LNCAP (cell line): ENCODE measurements around the gene GATA3.

Experiments
- TF ChIP-seq, protein P1 (sequence below): fragments of 450-650 bp; IDR thresholded peaks from 2 replicates; pipeline ENCODE4 v1.5.1; 2017; ENCODE audit warnings: mild to moderate bottlenecking

Gene GATA3

DNA sequence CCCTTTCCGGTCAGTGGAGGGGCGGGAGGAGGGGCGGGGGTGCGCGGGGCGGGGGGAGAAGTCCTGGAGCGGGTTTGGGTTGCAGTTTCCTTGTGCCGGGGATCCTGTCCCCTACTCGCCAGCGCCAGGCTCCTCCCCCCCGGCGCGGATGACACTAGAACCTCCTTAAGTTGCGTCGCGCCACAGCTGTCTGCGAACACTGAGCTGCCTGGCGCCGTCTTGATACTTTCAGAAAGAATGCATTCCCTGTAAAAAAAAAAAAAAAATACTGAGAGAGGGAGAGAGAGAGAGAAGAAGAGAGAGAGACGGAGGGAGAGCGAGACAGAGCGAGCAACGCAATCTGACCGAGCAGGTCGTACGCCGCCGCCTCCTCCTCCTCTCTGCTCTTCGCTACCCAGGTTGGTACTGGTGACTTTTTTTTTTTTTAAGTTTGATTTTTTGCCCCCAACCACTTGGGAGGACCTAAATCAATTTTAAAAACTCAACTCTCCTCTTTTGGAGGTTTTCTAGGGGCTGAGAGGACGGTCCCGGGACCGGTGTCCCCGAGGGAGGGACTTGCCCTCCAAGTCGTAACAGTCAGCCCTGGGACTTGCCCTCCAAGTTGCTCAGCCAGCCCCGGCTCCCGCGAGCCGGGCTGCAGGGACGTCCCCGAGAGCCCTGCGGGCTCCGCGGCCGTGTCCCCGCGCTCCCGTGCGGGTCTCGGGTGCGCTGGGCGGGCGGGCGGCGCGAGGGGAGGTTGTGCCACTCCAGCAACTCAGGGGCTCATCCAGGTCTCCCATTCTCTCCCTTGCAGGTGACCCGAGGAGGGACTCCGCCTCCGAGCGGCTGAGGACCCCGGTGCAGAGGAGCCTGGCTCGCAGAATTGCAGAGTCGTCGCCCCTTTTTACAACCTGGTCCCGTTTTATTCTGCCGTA is at the start of gene GATA3:
TSS of gene GATA3 (plus strand) at position 195 of the 914 bp plus-strand sequence. CDS start 968 bp downstream, outside the sequence.
- TF ChIP-seq, protein P1, sequence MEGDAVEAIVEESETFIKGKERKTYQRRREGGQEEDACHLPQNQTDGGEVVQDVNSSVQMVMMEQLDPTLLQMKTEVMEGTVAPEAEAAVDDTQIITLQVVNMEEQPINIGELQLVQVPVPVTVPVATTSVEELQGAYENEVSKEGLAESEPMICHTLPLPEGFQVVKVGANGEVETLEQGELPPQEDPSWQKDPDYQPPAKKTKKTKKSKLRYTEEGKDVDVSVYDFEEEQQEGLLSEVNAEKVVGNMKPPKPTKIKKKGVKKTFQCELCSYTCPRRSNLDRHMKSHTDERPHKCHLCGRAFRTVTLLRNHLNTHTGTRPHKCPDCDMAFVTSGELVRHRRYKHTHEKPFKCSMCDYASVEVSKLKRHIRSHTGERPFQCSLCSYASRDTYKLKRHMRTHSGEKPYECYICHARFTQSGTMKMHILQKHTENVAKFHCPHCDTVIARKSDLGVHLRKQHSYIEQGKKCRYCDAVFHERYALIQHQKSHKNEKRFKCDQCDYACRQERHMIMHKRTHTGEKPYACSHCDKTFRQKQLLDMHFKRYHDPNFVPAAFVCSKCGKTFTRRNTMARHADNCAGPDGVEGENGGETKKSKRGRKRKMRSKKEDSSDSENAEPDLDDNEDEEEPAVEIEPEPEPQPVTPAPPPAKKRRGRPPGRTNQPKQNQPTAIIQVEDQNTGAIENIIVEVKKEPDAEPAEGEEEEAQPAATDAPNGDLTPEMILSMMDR: no peak

DNA sequence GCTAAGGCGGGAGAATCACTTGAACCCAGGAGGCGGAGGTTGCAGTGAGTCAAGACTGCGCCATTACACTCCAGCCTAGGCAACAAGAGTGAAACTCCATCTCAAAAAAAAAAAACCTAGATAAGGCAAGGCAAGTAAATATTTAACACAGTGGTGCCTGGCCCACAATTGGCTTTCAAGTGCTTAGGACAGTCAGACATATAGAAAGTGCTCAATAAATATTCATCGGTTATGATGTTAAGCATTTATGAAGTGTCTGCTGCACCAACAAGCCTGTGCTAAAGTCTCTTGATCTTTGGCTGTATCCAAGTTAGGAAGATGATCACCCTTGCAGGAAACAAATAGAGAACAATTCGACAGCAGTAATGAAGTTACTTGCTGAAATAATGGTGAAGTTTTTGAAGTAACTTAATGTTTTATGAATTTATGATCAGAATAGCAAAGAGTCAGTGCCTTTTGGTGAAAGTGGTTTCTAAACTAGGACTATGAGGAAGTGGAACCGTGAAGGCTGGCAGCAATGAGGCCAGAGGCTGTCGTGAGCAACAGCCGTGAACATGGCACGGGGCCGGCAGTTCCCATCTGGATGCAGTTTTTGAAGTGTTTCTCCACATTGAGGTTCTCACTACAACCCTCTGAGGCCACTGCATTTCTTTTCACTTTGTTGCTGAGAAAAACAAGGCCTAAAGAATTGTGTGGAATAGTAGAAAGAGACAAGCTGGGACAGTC is 48.1 kb upstream of the GATA3 start:
- TF ChIP-seq, protein P1: no peak

DNA sequence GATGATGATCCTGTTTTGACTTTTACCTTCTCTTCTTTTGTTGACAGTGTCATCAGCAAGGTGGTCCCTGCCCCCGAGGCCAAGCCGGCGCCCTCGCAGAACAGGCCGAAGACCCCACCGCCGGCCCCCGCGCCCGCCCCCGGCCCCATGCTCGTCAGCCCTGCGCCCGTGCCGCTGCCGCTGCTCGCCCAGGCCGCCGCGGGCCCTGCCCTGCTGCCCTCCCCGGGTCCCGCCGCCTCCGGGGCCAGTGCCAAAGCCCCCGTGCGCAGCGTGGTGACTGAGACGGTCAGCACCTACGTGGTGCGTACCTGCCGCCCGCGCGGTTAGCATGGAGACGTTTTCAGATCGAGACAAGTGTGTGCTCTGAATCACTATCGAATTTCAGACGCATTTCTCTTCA is 45.5 kb upstream of the GATA3 start:
- TF ChIP-seq, protein P1: no peak

DNA sequence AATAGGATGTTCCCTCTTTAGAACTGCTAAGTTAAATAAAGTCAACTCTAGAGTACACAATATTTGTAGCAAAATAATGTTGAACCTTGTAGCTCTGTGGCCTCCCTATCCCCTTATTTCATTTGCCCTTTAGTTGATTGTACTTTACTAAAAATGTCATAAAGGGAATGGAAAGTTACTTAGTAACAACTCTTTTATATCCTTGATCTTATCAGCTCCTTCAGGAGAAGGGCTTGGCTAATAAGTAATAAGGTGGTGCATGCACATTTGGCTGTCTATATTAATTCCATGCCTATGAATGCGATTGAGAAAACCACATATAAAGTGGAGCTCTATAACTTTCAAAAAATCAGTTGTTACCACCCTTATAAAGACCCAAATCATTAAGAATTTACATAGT is 41.5 kb upstream of the GATA3 start:
- TF ChIP-seq, protein P1: no peak

DNA sequence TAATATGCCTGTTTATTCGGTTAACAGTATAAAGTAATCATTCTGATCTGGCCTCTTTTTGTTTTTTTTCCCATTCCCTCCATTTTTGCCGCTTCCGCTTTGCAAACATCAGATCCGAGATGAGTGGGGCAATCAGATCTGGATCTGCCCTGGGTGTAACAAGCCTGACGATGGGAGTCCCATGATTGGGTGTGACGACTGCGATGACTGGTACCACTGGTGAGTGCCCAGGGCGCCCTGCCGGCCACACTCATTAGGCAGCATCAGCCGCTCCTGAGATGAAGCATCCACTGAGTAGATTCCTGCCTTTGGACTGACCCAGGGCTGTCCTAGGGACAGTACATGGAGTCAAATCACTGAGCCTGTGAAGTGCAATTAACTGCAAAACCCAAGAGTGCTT is 40.9 kb upstream of the GATA3 start:
- TF ChIP-seq, protein P1: no peak

DNA sequence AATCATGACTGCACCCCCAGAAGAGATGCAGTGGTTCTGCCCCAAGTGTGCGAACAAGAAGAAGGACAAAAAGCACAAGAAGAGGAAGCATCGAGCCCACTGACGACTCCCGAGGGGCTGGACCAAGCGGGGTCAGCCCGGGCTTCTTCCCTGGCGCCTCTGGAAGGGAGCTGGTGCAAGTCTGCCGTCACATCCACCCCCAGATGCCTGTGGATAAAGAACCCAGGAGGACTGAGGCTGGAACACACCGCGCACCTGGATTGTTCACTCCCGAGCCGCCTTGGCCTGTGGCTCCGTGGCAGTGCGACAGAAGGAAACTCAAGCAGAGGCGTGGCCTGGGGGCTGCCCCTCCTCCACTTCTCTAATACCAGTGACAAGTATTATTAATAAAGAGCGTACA is 39.8 kb upstream of the GATA3 start:
- TF ChIP-seq, protein P1: no peak

DNA sequence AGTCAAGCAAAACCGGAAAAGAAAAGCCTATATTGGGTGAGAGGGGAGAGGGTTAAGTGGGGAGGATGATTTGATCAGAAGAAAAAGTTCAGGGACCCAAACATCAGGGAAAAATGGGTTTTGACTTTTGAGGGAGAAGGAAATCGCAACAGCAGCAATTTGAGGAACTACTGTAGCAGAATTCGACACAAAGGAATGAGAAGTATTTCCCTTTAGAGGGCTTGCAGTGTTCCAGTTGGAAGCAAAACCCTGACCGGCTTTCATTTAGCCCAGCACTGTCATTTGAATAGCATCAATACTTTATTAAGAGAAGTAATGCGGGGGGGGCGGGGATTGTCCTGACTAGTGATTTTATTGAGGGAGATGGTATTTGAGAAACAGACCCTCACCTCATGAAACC is 37.2 kb upstream of the GATA3 start:
- TF ChIP-seq, protein P1: no peak
